ENCODE results near the gene HMMR.
A peak's percentile ranks its signal among the peaks of the same experiment; 100 is the strongest.
"Not testable (repeated sequence)": the region's sequence is repeated elsewhere in the genome, so short reads cannot be mapped to it uniquely, and the experiment has no call there.

The HMMR gene

GRCh38 chr5:163460562-163461171, at the start of gene HMMR:
HMMR (plus strand) TSS chr5:163460632; CDS start chr5:163460693, 61 bp downstream.
- Histone ChIP-seq H3K36me3 (ENCODE audit: control insufficient read depth, insufficient read depth, low read length) (peaks cover 27% of the 10 kb centered on the region), H3K27me3 (ENCODE audit: control insufficient read depth, insufficient read depth, low read length) (no peaks in the 10 kb centered on the region), H3K4me3 (ENCODE audit: low read depth, low read length) (peak within 1 kb of the TSS; percentile 92), H3K9ac (ENCODE audit: low read length) (peak within 1 kb of the TSS; percentile 98), H3K27ac (ENCODE audit: low read depth, low read length) (peak within 1 kb of the TSS; percentile 96), H3K4me1 (ENCODE audit: control insufficient read depth, insufficient read depth, low read length) (peaks cover 5% of the 10 kb centered on the region; the same call in 1 of the 2 replicates), H3K9me3 (ENCODE audit: control insufficient read depth, insufficient read depth, low read depth, low read length) (no peaks in the 10 kb centered on the region)

- Histone ChIP-seq H3K4me1 (ENCODE audit: control insufficient read depth, insufficient read depth, low read length) (peaks cover 11% of the 10 kb centered on the region; the same call in 1 of the 2 replicates), H3K4me3 (ENCODE audit: low read depth, low read length) (peak overlapping the region; percentile 12)
- H3K36me3 ChIP-seq (ENCODE audit: control insufficient read depth, insufficient read depth, low read length); H3K9ac ChIP-seq (ENCODE audit: low read length); H3K27me3 ChIP-seq (ENCODE audit: control insufficient read depth, insufficient read depth, low read length); H3K27ac ChIP-seq (ENCODE audit: low read depth, low read length); H3K9me3 ChIP-seq (ENCODE audit: control insufficient read depth, insufficient read depth, low read depth, low read length): not testable (repeated sequence)
These were observed 44.8 kb upstream of the HMMR start for GRCh38 chr5:163415673-163416072.

- H3K9ac ChIP-seq (ENCODE audit: low read length) = no peak overlapping the region
- H3K27me3 ChIP-seq (ENCODE audit: control insufficient read depth, insufficient read depth, low read length) = no peaks in the 10 kb centered on the region
- H3K4me3 ChIP-seq (ENCODE audit: low read depth, low read length) = no peak overlapping the region
- no peaks in the 10 kb centered on the region for H3K9me3 ChIP-seq (ENCODE audit: control insufficient read depth, insufficient read depth, low read depth, low read length)
- H3K36me3 ChIP-seq (ENCODE audit: control insufficient read depth, insufficient read depth, low read length) = no peaks in the 10 kb centered on the region
- H3K4me1 ChIP-seq (ENCODE audit: control insufficient read depth, insufficient read depth, low read length) = no peaks in the 10 kb centered on the region
- H3K27ac ChIP-seq (ENCODE audit: low read depth, low read length) = no peak overlapping the region
These were observed 35.6 kb upstream of the HMMR start for GRCh38 chr5:163424836-163425235.

GRCh38 chr5:163426128-163426527, 34.3 kb upstream of the HMMR start:
- H3K36me3 ChIP-seq (ENCODE audit: control insufficient read depth, insufficient read depth, low read length); H3K9ac ChIP-seq (ENCODE audit: low read length); H3K9me3 ChIP-seq (ENCODE audit: control insufficient read depth, insufficient read depth, low read depth, low read length); H3K27ac ChIP-seq (ENCODE audit: low read depth, low read length); H3K4me1 ChIP-seq (ENCODE audit: control insufficient read depth, insufficient read depth, low read length); H3K27me3 ChIP-seq (ENCODE audit: control insufficient read depth, insufficient read depth, low read length); H3K4me3 ChIP-seq (ENCODE audit: low read depth, low read length): not testable (repeated sequence)

GRCh38 chr5:163432544-163432943, 27.9 kb upstream of the HMMR start:
- no peaks in the 10 kb centered on the region for H3K36me3 ChIP-seq (ENCODE audit: control insufficient read depth, insufficient read depth, low read length)
- no peak overlapping the region for H3K4me3 ChIP-seq (ENCODE audit: low read depth, low read length)
- peaks cover 10% of the 10 kb centered on the region; the same call in 1 of the 2 replicates for H3K4me1 ChIP-seq (ENCODE audit: control insufficient read depth, insufficient read depth, low read length)
- H3K9ac ChIP-seq (ENCODE audit: low read length) = no peak overlapping the region
- no peaks in the 10 kb centered on the region for H3K27me3 ChIP-seq (ENCODE audit: control insufficient read depth, insufficient read depth, low read length)
- H3K27ac ChIP-seq (ENCODE audit: low read depth, low read length) = no peak overlapping the region
- no peaks in the 10 kb centered on the region for H3K9me3 ChIP-seq (ENCODE audit: control insufficient read depth, insufficient read depth, low read depth, low read length)

- H3K27ac ChIP-seq (ENCODE audit: low read depth, low read length) = no peak overlapping the region
- H3K9ac ChIP-seq (ENCODE audit: low read length) = no peak overlapping the region
- H3K4me3 ChIP-seq (ENCODE audit: low read depth, low read length) = no peak overlapping the region
These were observed 27.2 kb upstream of the HMMR start for GRCh38 chr5:163433271-163433670.

GRCh38 chr5:163434401-163434866, 26.0 kb upstream of the HMMR start:
- Histone ChIP-seq H3K27me3 (ENCODE audit: control insufficient read depth, insufficient read depth, low read length) (no peaks in the 10 kb centered on the region), H3K9ac (ENCODE audit: low read length) (no peak overlapping the region), H3K27ac (ENCODE audit: low read depth, low read length) (no peak overlapping the region), H3K4me3 (ENCODE audit: low read depth, low read length) (no peak overlapping the region), H3K9me3 (ENCODE audit: control insufficient read depth, insufficient read depth, low read depth, low read length) (no peaks in the 10 kb centered on the region), H3K4me1 (ENCODE audit: control insufficient read depth, insufficient read depth, low read length) (peaks cover 10% of the 10 kb centered on the region; the same call in 1 of the 2 replicates), H3K36me3 (ENCODE audit: control insufficient read depth, insufficient read depth, low read length) (peaks cover 12% of the 10 kb centered on the region)

More at GRCh38 chr5:163433271-163433670, 27.2 kb upstream of the HMMR start:
- peaks cover 10% of the 10 kb centered on the region; the same call in 1 of the 2 replicates for H3K4me1 ChIP-seq (ENCODE audit: control insufficient read depth, insufficient read depth, low read length)
- no peaks in the 10 kb centered on the region for H3K9me3 ChIP-seq (ENCODE audit: control insufficient read depth, insufficient read depth, low read depth, low read length)
- peaks cover 2% of the 10 kb centered on the region for H3K36me3 ChIP-seq (ENCODE audit: control insufficient read depth, insufficient read depth, low read length)
- H3K27me3 ChIP-seq (ENCODE audit: control insufficient read depth, insufficient read depth, low read length) = no peaks in the 10 kb centered on the region

GRCh38 chr5:163436515-163436914, 23.9 kb upstream of the HMMR start:
- Histone ChIP-seq H3K4me1 (ENCODE audit: control insufficient read depth, insufficient read depth, low read length) (peaks cover 15% of the 10 kb centered on the region), H3K27ac (ENCODE audit: low read depth, low read length) (peak overlapping the region; percentile 83), H3K4me3 (ENCODE audit: low read depth, low read length) (peak overlapping the region; percentile 66), H3K27me3 (ENCODE audit: control insufficient read depth, insufficient read depth, low read length) (no peaks in the 10 kb centered on the region), H3K9me3 (ENCODE audit: control insufficient read depth, insufficient read depth, low read depth, low read length) (no peaks in the 10 kb centered on the region), H3K36me3 (ENCODE audit: control insufficient read depth, insufficient read depth, low read length) (peaks cover 32% of the 10 kb centered on the region), H3K9ac (ENCODE audit: low read length) (peak overlapping the region; percentile 68)

- Histone ChIP-seq H3K4me3 (ENCODE audit: low read depth, low read length) (peak overlapping the region; percentile 66), H3K36me3 (ENCODE audit: control insufficient read depth, insufficient read depth, low read length) (peaks cover 37% of the 10 kb centered on the region), H3K9me3 (ENCODE audit: control insufficient read depth, insufficient read depth, low read depth, low read length) (no peaks in the 10 kb centered on the region), H3K27ac (ENCODE audit: low read depth, low read length) (peak overlapping the region; percentile 83), H3K9ac (ENCODE audit: low read length) (peak overlapping the region; percentile 68), H3K4me1 (ENCODE audit: control insufficient read depth, insufficient read depth, low read length) (peaks cover 12% of the 10 kb centered on the region), H3K27me3 (ENCODE audit: control insufficient read depth, insufficient read depth, low read length) (no peaks in the 10 kb centered on the region)
These were observed 23.5 kb upstream of the HMMR start for GRCh38 chr5:163437011-163437308.

- peaks cover 43% of the 10 kb centered on the region for H3K36me3 ChIP-seq (ENCODE audit: control insufficient read depth, insufficient read depth, low read length)
- peak within 1 kb of the TSS; percentile 97 for H3K9ac ChIP-seq (ENCODE audit: low read length)
- peak within 1 kb of the TSS; percentile 99 for H3K27ac ChIP-seq (ENCODE audit: low read depth, low read length)
- H3K27me3 ChIP-seq (ENCODE audit: control insufficient read depth, insufficient read depth, low read length) = no peaks in the 10 kb centered on the region
- no peaks in the 10 kb centered on the region for H3K9me3 ChIP-seq (ENCODE audit: control insufficient read depth, insufficient read depth, low read depth, low read length)
- peaks cover 12% of the 10 kb centered on the region for H3K4me1 ChIP-seq (ENCODE audit: control insufficient read depth, insufficient read depth, low read length)
- H3K4me3 ChIP-seq (ENCODE audit: low read depth, low read length) = peak within 1 kb of the TSS; percentile 92
These were observed 22.9 kb upstream of the HMMR start, which contains the start of gene CCNG1 for GRCh38 chr5:163437309-163438182. CCNG1 (plus strand) TSS chr5:163437595; CDS start chr5:163439257, 1,662 bp downstream.

GRCh38 chr5:163439092-163439425, 21.4 kb upstream of the HMMR start:
- Histone ChIP-seq H3K36me3 (ENCODE audit: control insufficient read depth, insufficient read depth, low read length) (peaks cover 57% of the 10 kb centered on the region), H3K27me3 (ENCODE audit: control insufficient read depth, insufficient read depth, low read length) (no peaks in the 10 kb centered on the region), H3K9me3 (ENCODE audit: control insufficient read depth, insufficient read depth, low read depth, low read length) (no peaks in the 10 kb centered on the region), H3K4me1 (ENCODE audit: control insufficient read depth, insufficient read depth, low read length) (peaks cover 12% of the 10 kb centered on the region), H3K4me3 (ENCODE audit: low read depth, low read length) (peak overlapping the region; percentile 92), H3K27ac (ENCODE audit: low read depth, low read length) (peak overlapping the region; percentile 99; the same call in 1 of the 2 replicates), H3K9ac (ENCODE audit: low read length) (peak overlapping the region; percentile 97)

Data from HUES6 (cell line).